COLO829 (cell line): ENCODE results near the gene ACKR3.

Experiments used
- DNase-seq: peaks from one replicate; pipeline ENCODE4 v3.0.0; 2012; ENCODE audit warnings: low spot score

ACKR3 gene

GRCh38 chr2:236631856-236632291, 62.2 kb downstream of the ACKR3 start:
- no peak for DNase-seq
